ENCODE data around the gene RND1.

DNA sequence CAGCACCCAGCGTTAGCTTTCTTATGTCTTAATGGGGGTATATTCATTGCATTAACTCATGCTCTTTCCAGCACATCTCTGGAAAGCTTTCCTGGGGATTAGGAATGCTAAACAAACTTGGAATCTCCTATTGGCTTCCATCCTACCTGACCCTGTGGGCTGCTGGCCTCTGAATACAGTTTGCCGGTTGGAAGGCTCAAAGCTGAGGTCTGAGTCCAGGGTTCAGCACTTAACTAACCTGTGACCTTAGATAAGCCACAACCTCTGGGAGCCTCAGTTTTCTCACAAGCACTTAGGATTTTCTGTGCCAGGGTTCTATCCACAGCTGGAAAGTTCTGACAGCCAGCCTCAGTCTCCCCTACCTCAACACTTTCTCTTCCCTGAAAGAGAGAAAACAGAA is 12.9 kb upstream of the RND1 start:
- TF ChIP-seq, protein P1, sequence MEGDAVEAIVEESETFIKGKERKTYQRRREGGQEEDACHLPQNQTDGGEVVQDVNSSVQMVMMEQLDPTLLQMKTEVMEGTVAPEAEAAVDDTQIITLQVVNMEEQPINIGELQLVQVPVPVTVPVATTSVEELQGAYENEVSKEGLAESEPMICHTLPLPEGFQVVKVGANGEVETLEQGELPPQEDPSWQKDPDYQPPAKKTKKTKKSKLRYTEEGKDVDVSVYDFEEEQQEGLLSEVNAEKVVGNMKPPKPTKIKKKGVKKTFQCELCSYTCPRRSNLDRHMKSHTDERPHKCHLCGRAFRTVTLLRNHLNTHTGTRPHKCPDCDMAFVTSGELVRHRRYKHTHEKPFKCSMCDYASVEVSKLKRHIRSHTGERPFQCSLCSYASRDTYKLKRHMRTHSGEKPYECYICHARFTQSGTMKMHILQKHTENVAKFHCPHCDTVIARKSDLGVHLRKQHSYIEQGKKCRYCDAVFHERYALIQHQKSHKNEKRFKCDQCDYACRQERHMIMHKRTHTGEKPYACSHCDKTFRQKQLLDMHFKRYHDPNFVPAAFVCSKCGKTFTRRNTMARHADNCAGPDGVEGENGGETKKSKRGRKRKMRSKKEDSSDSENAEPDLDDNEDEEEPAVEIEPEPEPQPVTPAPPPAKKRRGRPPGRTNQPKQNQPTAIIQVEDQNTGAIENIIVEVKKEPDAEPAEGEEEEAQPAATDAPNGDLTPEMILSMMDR (IDR thresholded peaks at IDR 0.05) = no peak
- TF ChIP-seq POLR2A (IDR thresholded peaks at IDR 0.05) = no peak

Measured in lower leg skin (tissue), 3 donors.